ENCODE data around the gene DIS3L2.

DIS3L2 gene

DNA sequence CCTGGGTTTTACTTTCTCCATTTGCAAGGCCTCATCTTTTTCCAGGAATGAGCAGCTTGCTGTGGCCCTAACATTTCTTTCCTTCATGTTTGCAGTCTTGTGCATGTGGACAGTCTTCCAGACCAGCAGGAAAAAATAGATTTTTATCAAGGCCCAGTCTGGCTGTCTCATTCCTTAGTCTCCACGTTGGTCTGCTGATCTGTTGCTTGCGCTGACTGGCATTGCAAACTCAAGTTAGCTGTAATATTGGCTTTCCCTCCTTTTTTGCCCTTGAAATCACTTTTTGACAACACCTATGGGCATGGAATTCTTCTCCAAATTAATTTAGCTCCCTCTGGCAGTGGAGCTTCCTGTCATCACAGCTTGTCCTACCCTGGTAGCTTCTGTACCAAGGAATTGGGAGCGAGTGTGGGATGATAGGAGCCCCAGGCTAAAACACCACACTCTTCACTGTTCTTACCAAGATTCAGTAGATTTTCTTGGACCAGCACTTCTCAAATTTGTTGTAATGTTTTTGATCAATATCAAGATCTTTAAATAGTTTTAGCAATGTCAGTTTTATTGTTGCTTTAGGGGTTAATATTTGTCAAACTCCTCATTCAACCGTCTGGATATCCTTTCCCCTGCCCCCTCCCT, 48.2 kb downstream of the DIS3L2 start:
- no peak for DNase-seq (ENCODE audit: extremely low read depth, low read depth)
- no peak overlapping the region for H3K4me3 ChIP-seq (replicated peaks; ENCODE audit: low read depth, low read length)
- TF ChIP-seq, protein P1, sequence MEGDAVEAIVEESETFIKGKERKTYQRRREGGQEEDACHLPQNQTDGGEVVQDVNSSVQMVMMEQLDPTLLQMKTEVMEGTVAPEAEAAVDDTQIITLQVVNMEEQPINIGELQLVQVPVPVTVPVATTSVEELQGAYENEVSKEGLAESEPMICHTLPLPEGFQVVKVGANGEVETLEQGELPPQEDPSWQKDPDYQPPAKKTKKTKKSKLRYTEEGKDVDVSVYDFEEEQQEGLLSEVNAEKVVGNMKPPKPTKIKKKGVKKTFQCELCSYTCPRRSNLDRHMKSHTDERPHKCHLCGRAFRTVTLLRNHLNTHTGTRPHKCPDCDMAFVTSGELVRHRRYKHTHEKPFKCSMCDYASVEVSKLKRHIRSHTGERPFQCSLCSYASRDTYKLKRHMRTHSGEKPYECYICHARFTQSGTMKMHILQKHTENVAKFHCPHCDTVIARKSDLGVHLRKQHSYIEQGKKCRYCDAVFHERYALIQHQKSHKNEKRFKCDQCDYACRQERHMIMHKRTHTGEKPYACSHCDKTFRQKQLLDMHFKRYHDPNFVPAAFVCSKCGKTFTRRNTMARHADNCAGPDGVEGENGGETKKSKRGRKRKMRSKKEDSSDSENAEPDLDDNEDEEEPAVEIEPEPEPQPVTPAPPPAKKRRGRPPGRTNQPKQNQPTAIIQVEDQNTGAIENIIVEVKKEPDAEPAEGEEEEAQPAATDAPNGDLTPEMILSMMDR (IDR thresholded peaks at IDR 0.05; ENCODE audit: low read depth, low read length, missing control alignments), result no peak

DNA sequence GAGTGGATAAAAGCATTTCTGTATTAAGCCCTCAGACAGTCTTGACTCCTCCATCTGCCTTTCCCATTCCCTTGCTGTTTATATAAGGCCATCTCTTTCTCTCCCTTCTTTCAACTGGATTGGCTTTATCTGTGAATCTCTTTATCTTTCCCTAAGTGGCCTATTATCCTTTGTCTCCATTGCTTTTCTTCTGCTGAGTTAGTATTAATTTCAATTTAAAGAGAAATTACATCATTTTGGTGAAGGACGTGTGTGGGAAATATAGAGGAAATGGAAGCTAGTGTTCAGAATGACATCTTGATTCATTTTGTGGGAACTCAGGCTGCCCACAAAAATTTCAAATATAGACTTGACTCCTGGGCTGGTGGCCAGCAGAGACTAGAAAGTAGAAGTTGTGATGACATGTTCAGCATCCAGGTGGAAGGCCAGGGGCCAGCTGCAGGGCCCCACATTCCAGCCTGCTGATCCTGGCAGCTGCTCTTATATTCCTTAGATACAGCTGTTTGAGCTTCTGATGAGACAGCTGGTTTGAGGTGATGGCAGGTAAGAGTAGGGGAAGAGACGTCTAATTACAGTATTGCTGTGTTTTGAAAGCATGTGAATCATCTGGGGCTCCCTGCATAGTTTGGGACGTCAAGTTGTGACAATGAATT, 52.3 kb downstream of the DIS3L2 start:
- TF ChIP-seq, protein P1 (IDR thresholded peaks at IDR 0.05; ENCODE audit: low read depth, low read length, missing control alignments), result no peak
- H3K4me3 ChIP-seq (replicated peaks; ENCODE audit: low read depth, low read length), result no peak overlapping the region
- DNase-seq (ENCODE audit: extremely low read depth, low read depth), result peak; percentile 84

DNA sequence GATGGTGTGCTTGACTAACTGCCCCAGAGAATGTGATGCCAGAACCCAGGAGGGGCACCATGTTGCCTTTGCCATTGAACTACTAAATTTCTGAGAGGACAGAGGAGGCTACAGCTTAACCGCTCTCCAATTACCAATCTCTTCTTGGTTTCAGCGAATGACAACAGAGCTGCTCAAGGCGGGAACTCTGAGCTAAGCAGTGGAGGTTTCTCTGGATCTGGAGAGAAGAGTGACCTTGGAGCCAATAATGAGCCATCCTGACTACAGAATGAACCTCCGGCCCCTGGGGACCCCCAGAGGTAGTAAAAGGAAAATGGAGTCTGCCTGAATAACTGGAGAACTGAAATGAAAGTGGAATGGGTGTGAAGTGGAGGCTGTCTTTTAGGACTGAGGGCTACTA, 53.2 kb downstream of the DIS3L2 start:
- TF ChIP-seq, protein P1 (IDR thresholded peaks at IDR 0.05; ENCODE audit: low read depth, low read length, missing control alignments), result no peak
- no peak overlapping the region for H3K4me3 ChIP-seq (replicated peaks; ENCODE audit: low read depth, low read length)
- DNase-seq (ENCODE audit: extremely low read depth, low read depth), result no peak

DNA sequence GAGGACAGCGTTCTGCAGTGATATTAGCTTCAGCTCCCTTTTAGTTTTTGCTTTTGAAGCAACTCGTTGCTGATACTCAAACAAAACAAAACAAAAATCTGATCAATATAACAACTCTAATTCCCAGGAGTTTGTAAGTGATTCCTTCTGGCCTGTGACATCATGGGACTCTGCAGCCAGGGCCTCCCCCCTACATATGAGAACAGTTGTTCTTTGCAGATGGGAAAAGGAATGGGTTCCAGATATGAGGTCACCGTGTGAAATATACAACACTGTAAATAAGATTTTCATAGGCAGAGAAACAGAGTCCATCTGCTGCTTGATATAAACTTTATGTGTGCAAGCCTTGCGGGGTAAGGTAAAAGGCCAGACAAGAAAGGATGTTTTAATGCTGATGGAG, 56.7 kb downstream of the DIS3L2 start:
- no peak for DNase-seq (ENCODE audit: extremely low read depth, low read depth)
- no peak overlapping the region for H3K4me3 ChIP-seq (replicated peaks; ENCODE audit: low read depth, low read length)
- TF ChIP-seq, protein P1 (IDR thresholded peaks at IDR 0.05; ENCODE audit: low read depth, low read length, missing control alignments), result no peak

DNA sequence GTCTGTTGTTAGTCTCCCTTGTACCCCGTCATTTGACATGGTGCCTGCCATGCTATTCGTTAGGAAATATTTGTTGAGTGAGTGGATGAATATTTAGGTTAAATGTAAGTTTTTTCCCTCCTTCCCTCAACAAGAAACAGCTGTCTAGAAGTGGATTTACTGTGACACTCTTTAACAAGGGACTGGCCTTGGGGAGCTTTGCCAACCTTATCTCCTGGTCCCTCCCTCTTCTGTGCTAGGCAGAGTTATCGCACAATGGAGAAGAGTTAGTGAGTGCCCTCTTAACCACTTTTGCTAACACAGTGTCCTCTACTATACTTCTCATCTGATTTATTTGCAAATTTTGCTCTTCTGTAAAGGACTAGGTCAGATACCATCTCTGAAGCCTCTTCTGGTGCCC, 61.2 kb downstream of the DIS3L2 start:
- DNase-seq (ENCODE audit: extremely low read depth, low read depth), result no peak
- TF ChIP-seq, protein P1 (IDR thresholded peaks at IDR 0.05; ENCODE audit: low read depth, low read length, missing control alignments), result no peak
- no peak overlapping the region for H3K4me3 ChIP-seq (replicated peaks; ENCODE audit: low read depth, low read length)

DNA sequence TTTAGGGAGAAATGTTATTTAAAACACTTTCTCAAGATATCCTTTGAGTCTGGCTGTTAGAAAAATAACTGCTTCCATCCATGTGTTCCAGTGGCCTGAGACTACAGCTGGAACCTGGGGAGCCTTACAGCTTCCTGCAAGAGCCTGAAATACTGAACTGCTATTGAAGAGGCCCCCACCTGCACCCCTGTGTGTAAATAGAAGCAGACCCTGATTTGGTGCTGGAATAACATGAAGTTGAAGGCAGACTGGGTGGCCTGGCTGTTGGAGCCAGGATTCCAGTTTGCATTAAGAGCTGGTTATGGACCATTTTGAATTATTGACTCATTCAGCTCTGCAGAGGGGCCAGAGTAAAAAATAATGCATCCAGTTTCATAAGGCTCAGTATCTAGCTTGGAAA, 61.9 kb downstream of the DIS3L2 start:
- H3K4me3 ChIP-seq (replicated peaks; ENCODE audit: low read depth, low read length), result no peak overlapping the region
- DNase-seq (ENCODE audit: extremely low read depth, low read depth), result no peak
- TF ChIP-seq, protein P1 (IDR thresholded peaks at IDR 0.05; ENCODE audit: low read depth, low read length, missing control alignments), result no peak

Measured in HFF-Myc (cell line).